K562 (cell line): ENCODE measurements around the gene TMA7B. TPM values are rescaled to one million over a fixed set of nuclear protein-coding genes. Genes with fewer than 3 reads are reported as not detected.

Experiments used
- ATAC-seq: fragments of 200-7000 bp; cut with Tn5 transposase; 3 replicates; pipeline ENCODE4 v1.9.1; 2020; ENCODE audit warnings: moderate library complexity
- BruUV-seq: library from RNA; stranded (reverse); fragments of 400-500 nt; replicated peaks from 2 replicates; lab custom pipeline; 2021; lab: Mats Ljungman, UMichigan
- CTCF ChIA-PET: fragments of 300-600 bp; formaldehyde crosslinking; extraction: SDS; loops from one replicate; lab custom pipeline; 2021; ENCODE audit warnings: low intra/inter-chr PET ratio; lab: Yijun Ruan, JAX
- POLR2A ChIA-PET: fragments of 300-600, 350-650 bp; sonication (Branson Sonifier 250); formaldehyde crosslinking; extraction: SDS; loops from one replicate; lab custom pipeline; 2021; ENCODE audit warnings: antibody characterized with exemption, inconsistent platforms; lab: Yijun Ruan, JAX
- DNase-seq, 4 experiments: peaks; one replicate each; pipeline versions ENCODE4 v3.0.0 to v3.0.0-alpha.2; 2011 to 2018; ENCODE audit warnings: low spot score in 3 of 4, mixed read lengths in 3 of 4; ENCODE audit errors: extremely low read depth in 1 of 4
- FAIRE-seq: peaks from 2 replicates; lab custom pipeline; 2011; peaks lifted over from hg19 to GRCh38; lab: Jason Lieb, UNC
- H2AFZ ChIP-seq: 2 replicates; pipeline ENCODE4 v1.6.0; 2011; ENCODE audit warnings: low read depth, low read length, control low read depth, inconsistent platforms
- H3K27ac ChIP-seq: fragments of 200-600 bp; 3 replicates; pipeline ENCODE4 v1.8.0; 2011; ENCODE audit warnings: low read depth, mild to moderate bottlenecking, control low read depth, inconsistent platforms, low read length, moderate library complexity, mixed read lengths; ENCODE audit errors: extremely low read depth
- H3K27me3 ChIP-seq, 2 experiments: fragments of 300-600 bp in 1 of 2; 2 replicates in 1 of 2; 3 replicates in 1 of 2; pipeline versions ENCODE4 v1.6.0 to v1.8.0; 2011; ENCODE audit warnings: inconsistent platforms in 2 of 2, low read length in 2 of 2, mild to moderate bottlenecking in 1 of 2, mixed read lengths in 1 of 2, moderate library complexity in 1 of 2; ENCODE audit not compliant: control insufficient read depth in 2 of 2, insufficient read depth in 2 of 2
- H3K36me3 ChIP-seq: fragments of 300-600 bp; 3 replicates; pipeline ENCODE4 v1.8.0; 2011; ENCODE audit warnings: mild to moderate bottlenecking, low read length, inconsistent platforms; ENCODE audit not compliant: control insufficient read depth, insufficient read depth
- H3K4me1 ChIP-seq, 2 experiments: fragments of 200-600 bp in 1 of 2; replicated peaks in 1 of 2; 2 replicates in 1 of 2; 3 replicates in 1 of 2; pipeline versions ENCODE4 v1.5.1 to v1.8.0; 2011; ENCODE audit warnings: inconsistent platforms in 2 of 2, low read length in 2 of 2, mild to moderate bottlenecking in 1 of 2, mixed read lengths in 1 of 2, moderate library complexity in 1 of 2; ENCODE audit not compliant: control insufficient read depth in 2 of 2, insufficient read depth in 2 of 2
- H3K4me2 ChIP-seq: 2 replicates; pipeline ENCODE4 v1.6.1; 2011; ENCODE audit warnings: low read length, control low read depth, inconsistent platforms, mixed read lengths; ENCODE audit not compliant: insufficient read depth
- H3K4me3 ChIP-seq: fragments of 200-600 bp; sonication (generic), shearing (Covaris generic); 2 replicates; pipeline ENCODE4 v1.5.1; 2016; ENCODE audit warnings: control low read depth, inconsistent platforms
- H3K79me2 ChIP-seq: fragments of 200-600 bp; 3 replicates; pipeline ENCODE4 v1.8.0; 2011; ENCODE audit warnings: low read length, inconsistent platforms; ENCODE audit not compliant: control insufficient read depth, insufficient read depth
- H3K9ac ChIP-seq, 2 experiments: 2 replicates each; pipeline versions ENCODE4 v1.6.0 to v1.6.1; 2011; ENCODE audit warnings: low read depth in 2 of 2, low read length in 2 of 2, control low read depth in 1 of 2, inconsistent platforms in 1 of 2, mild to moderate bottlenecking in 1 of 2, mixed read lengths in 1 of 2; ENCODE audit not compliant: insufficient read depth in 1 of 2
- H3K9me1 ChIP-seq: one replicate; pipeline ENCODE4 v1.6.0; 2011; ENCODE audit warnings: inconsistent platforms, mild to moderate bottlenecking, low read length, moderate library complexity; ENCODE audit not compliant: control insufficient read depth, insufficient read depth
- H3K9me3 ChIP-seq: replicated peaks from 2 replicates; pipeline ENCODE4 v1.5.1; 2011; ENCODE audit warnings: low read depth, low read length, inconsistent platforms; ENCODE audit not compliant: control insufficient read depth, insufficient read depth
- H4K20me1 ChIP-seq: replicated peaks from 2 replicates; pipeline ENCODE4 v1.6.1; 2011; ENCODE audit warnings: low read length, inconsistent platforms, mixed read lengths; ENCODE audit not compliant: control insufficient read depth, insufficient read depth
- BDP1 ChIP-seq: IDR thresholded peaks from 3 replicates; pipeline ENCODE4 v1.6.1; 2011; ENCODE audit not compliant: insufficient read length, insufficient read depth
- NONO ChIP-seq, 2 experiments: fragments of 200-400 bp in 1 of 2; fragments of 450-650 bp in 1 of 2; formaldehyde crosslinking in 1 of 2; IDR thresholded peaks; 2 replicates each; pipeline ENCODE4 v1.6.1; 2017; ENCODE audit warnings: low read depth in 2 of 2, mild to moderate bottlenecking in 2 of 2, moderate library complexity in 2 of 2, low read length in 1 of 2
- PTRF ChIP-seq: fragments of 450-650 bp; IDR thresholded peaks from 2 replicates; pipeline ENCODE4 v1.6.1; 2016; ENCODE audit warnings: mild to moderate bottlenecking, missing genetic modification characterization, missing compliant biosample characterization
- SOX6 ChIP-seq: fragments of 450-650 bp; IDR thresholded peaks from 2 replicates; pipeline ENCODE4 v1.6.1; 2014; ENCODE audit warnings: mild to moderate bottlenecking
- U2AF2 ChIP-seq: fragments of 200-400 bp; formaldehyde crosslinking; optimal IDR thresholded peaks from 2 replicates; pipeline ENCODE3; 2017; ENCODE audit warnings: low read depth, mild to moderate bottlenecking, low read length
- VEZF1 ChIP-seq: fragments of 200-800 bp; sonication (Bioruptor generic); IDR thresholded peaks from 2 replicates; pipeline ENCODE4 v1.6.1; 2017; ENCODE audit warnings: missing genetic modification characterization, missing compliant biosample characterization
- YBX1 ChIP-seq: fragments of 450-650 bp; IDR thresholded peaks from 2 replicates; pipeline ENCODE4 v1.7.1; 2016; ENCODE audit warnings: mild to moderate bottlenecking
- YY1 ChIP-seq, 3 experiments: IDR thresholded peaks; 2 replicates each; pipeline ENCODE4 v1.6.1; 2011; ENCODE audit warnings: low read length in 2 of 3, mild to moderate bottlenecking in 2 of 3, moderate library complexity in 2 of 3, borderline replicate concordance in 1 of 3, control low read depth in 1 of 3, low read depth in 1 of 3; ENCODE audit not compliant: insufficient read depth in 3 of 3, insufficient replicate concordance in 2 of 3, control insufficient read depth in 1 of 3, insufficient read length in 1 of 3; ENCODE audit errors: extremely low read depth in 1 of 3
- ZNF75A ChIP-seq: fragments of 450-650 bp; formaldehyde crosslinking; IDR thresholded peaks from 2 replicates; pipeline ENCODE4 v1.4.0; 2020; ENCODE audit warnings: mild to moderate bottlenecking
- WGBS: fragments of 100-300 bp; shearing (Covaris generic); methylation state at CpG from one replicate; pipeline ENCODE4 v1.1.6; 2016; ENCODE audit warnings: low coverage, mixed read lengths; ENCODE audit not compliant: insufficient coverage; ENCODE audit errors: missing lambda C conversion rate; 5-methylcytosine and 5-hydroxymethylcytosine counted together
- in situ Hi-C: fragments of 300-500 bp; cut with MboI; formaldehyde crosslinking; loops from 4 replicates; pipeline ENCODE4 v1.15.0; 2018; ENCODE audit warnings: inconsistent platforms, mixed read lengths
- intact Hi-C: fragments of 100-400 bp; cut with micrococcal nuclease; formaldehyde crosslinking; loops from 2 replicates; pipeline ENCODE4 v1.14.2; 2022
- polyA plus RNA-seq, 8 experiments: library from polyadenylated mRNA; depleted of rRNA in 4 of 8; stranded (reverse) in 5 of 8; unstranded in 3 of 8; fragments of >200 nt; fragmentation: Nextera tagmentation in 2 of 8; fragmentation: Illumina TruSeq in 1 of 8; extraction: Ambion mirVana in 2 of 8; extraction: Trizol in 1 of 8; gene quantifications; 2 replicates each; pipeline versions ENCODE4 v1.2.1 to v1.2.3, GENCODE V29; 2011 to 2014; ENCODE audit warnings: inconsistent platforms in 1 of 8, missing spikeins in 1 of 8
- total RNA-seq, 7 experiments: library from RNA; depleted of rRNA in 6 of 7; stranded (reverse); fragments of >200 nt in 6 of 7; fragmentation: Illumina TruSeq in 2 of 7; extraction: Trizol in 2 of 7; gene quantifications; 2 replicates each; pipeline versions ENCODE4 v1.2.1 to v1.2.3, GENCODE V29; 2011 to 2021; ENCODE audit warnings: low replicate concordance in 1 of 7

Gene TMA7B
- total and polyA plus RNA-seq, 9 of the 15 experiments (the other 6 are each of a cell fraction or from before 2014, with no cell fraction given), result 5.6 to 14.2 (median 11.8) TPM

- peak in 2 of 4 experiments; percentile 41 to 58 for DNase-seq
- WGBS, result no CpG with 5 or more reads among the region's 115 CpGs
These were observed 34.6 kb downstream of the TMA7B start, which contains the start of gene FAM83F for GRCh38 chr22:39994566-39995392. Gene FAM83F (plus strand): TSS chr22:39994954. CDS start chr22:39995043, 89 bp downstream.

More at GRCh38 chr22:39994566-39995392, 34.6 kb downstream of the TMA7B start, which contains the start of gene FAM83F:
- H2AFZ ChIP-seq, result peak within 1 kb of the TSS; percentile 56
- H3K27me3 ChIP-seq, result no peaks in the 10 kb centered on the region
- no peak within 1 kb of the TSS for H3K4me3 ChIP-seq
- H4K20me1 ChIP-seq, result no peaks in the 10 kb centered on the region
- ChIA-PET POLR2A (interaction anchor here (0.7 to 1.2 kb wide), 3 partner anchors 21 to 472 kb away, joined by 3 to 6 read pairs (median 3); no protein-coding TSS in a partner anchor), CTCF (no interaction called here)
- no peak for ATAC-seq
- intact Hi-C loops, result loop anchor here (5.0 kb wide), 1 partner anchor 62 kb away; no protein-coding TSS in a partner anchor
- H3K79me2 ChIP-seq, result no peaks in the 10 kb centered on the region
- peak within 1 kb of the TSS; percentile 18 to 40; a peak in 1 of 4 replicates for H3K9ac ChIP-seq
- no peaks in the 10 kb centered on the region for H3K9me1 ChIP-seq
- no peak for TF ChIP-seq U2AF2
- TF ChIP-seq NONO (IDR thresholded peaks at IDR 0.05; ENCODE audit: low read depth in 2 of 2, low read length in 1 of 2), result no peak
- no peak for TF ChIP-seq YBX1
- TF ChIP-seq SOX6, result no peak
- TF ChIP-seq VEZF1 (CRISPR knock-in tag), result no peak
- no peak for TF ChIP-seq YY1 (IDR thresholded peaks at IDR 0.05; ENCODE audit: borderline replicate concordance in 1 of 3, control insufficient read depth in 1 of 3, extremely low read depth in 1 of 3, insufficient read depth in 3 of 3, insufficient read length in 1 of 3, insufficient replicate concordance in 2 of 3, low read depth in 1 of 3, low read length in 2 of 3)
- TF ChIP-seq ZNF75A (CRISPR knock-in tag), result no peak
- TF ChIP-seq PTRF (tag), result no peak
- TF ChIP-seq BDP1, result no peak
- BruUV-seq, result no TSS peak
- in situ Hi-C loops, result no loop called here
- no peaks in the 10 kb centered on the region for H3K9me3 ChIP-seq
- no peak for FAIRE-seq
- H3K36me3 ChIP-seq, result no peaks in the 10 kb centered on the region
- no peak within 1 kb of the TSS for H3K4me2 ChIP-seq
- peaks cover 37 to 39% of the 10 kb centered on the region in 2 experiments for H3K4me1 ChIP-seq
- H3K27ac ChIP-seq, result peak within 1 kb of the TSS; percentile 39; the same call in 1 of the 3 replicates
